HepG2 (cell line): ENCODE measurements around the gene NFIC. TPM values are rescaled to one million over a fixed set of nuclear protein-coding genes. Genes with fewer than 3 reads are reported as not detected.

ENCODE experiments used
- AGO2 ChIP-seq: fragments of 200-400 bp; formaldehyde crosslinking; optimal IDR thresholded peaks from 2 replicates; pipeline ENCODE3; 2017; ENCODE audit warnings: mild to moderate bottlenecking, low read depth, low read length, moderate library complexity
- HNRNPL ChIP-seq: fragments of 200-400 bp; formaldehyde crosslinking; IDR thresholded peaks from 2 replicates; pipeline ENCODE4 v1.6.1; 2017; ENCODE audit warnings: mild to moderate bottlenecking, low read depth, low read length
- HNRNPLL ChIP-seq: fragments of 200-400 bp; formaldehyde crosslinking; IDR thresholded peaks from 2 replicates; pipeline ENCODE4 v1.6.1; 2017; ENCODE audit warnings: mild to moderate bottlenecking, low read depth, low read length; ENCODE audit not compliant: poor library complexity, severe bottlenecking
- KDM6A ChIP-seq: IDR thresholded peaks from 2 replicates; pipeline ENCODE4 v1.6.1; 2016; ENCODE audit warnings: low read depth
- KLF13 ChIP-seq: sonication (generic); formaldehyde crosslinking; IDR thresholded peaks from 2 replicates; pipeline ENCODE4 v1.4.0; 2020; ENCODE audit warnings: mild to moderate bottlenecking, missing genetic modification reagents
- MEF2D ChIP-seq: sonication (generic); formaldehyde crosslinking; IDR thresholded peaks from 2 replicates; pipeline ENCODE4 v1.5.1; 2020; ENCODE audit warnings: mild to moderate bottlenecking, missing genetic modification reagents
- MIER3 ChIP-seq: IDR thresholded peaks from 2 replicates; pipeline ENCODE4 v1.6.1; 2016; ENCODE audit warnings: missing compliant biosample characterization, borderline replicate concordance
- RFX1 ChIP-seq: fragments of 450-650 bp; IDR thresholded peaks from 2 replicates; pipeline ENCODE4 v1.6.1; 2017
- TBX3 ChIP-seq: fragments of 450-650 bp; IDR thresholded peaks from 2 replicates; pipeline ENCODE4 v1.6.1; 2017; ENCODE audit warnings: antibody characterized with exemption, mild to moderate bottlenecking, inconsistent platforms, borderline replicate concordance
- ZNF460 ChIP-seq: sonication (generic); formaldehyde crosslinking; IDR thresholded peaks from 2 replicates; pipeline ENCODE4 v1.5.1; 2020; ENCODE audit warnings: missing genetic modification reagents, mild to moderate bottlenecking, borderline replicate concordance
- ZNF543 ChIP-seq: sonication (generic); formaldehyde crosslinking; IDR thresholded peaks from 2 replicates; pipeline ENCODE4 v1.4.0; 2020; ENCODE audit warnings: mild to moderate bottlenecking, missing genetic modification reagents
- ZNF724P ChIP-seq: sonication (generic); formaldehyde crosslinking; IDR thresholded peaks from 2 replicates; pipeline ENCODE4 v1.8.0; 2022; ENCODE audit warnings: missing genetic modification reagents, borderline replicate concordance
- polyA plus RNA-seq, 8 experiments: library from polyadenylated mRNA; depleted of rRNA in 3 of 8; stranded (reverse) in 7 of 8; unstranded in 1 of 8; fragments of >200 nt; fragmentation: Illumina TruSeq in 4 of 8; extraction: Trizol in 4 of 8; gene quantifications; 2 replicates each; pipeline versions ENCODE4 v1.2.1 to v1.2.3, GENCODE V29; 2011 to 2016; ENCODE audit warnings: low read depth in 4 of 8, missing spikeins in 1 of 8, mixed read lengths in 1 of 8; ENCODE audit not compliant: insufficient read depth in 1 of 8
- total RNA-seq, 5 experiments: library from RNA; depleted of rRNA; stranded (reverse); fragments of >200 nt; fragmentation: Illumina TruSeq; extraction: Trizol; gene quantifications; 2 replicates each; pipeline ENCODE4 v1.2.3, GENCODE V29; 2016; ENCODE audit warnings: low read depth in 1 of 5
- TF ChIP-seq, protein P1 (sequence below): sonication (generic); formaldehyde crosslinking; IDR thresholded peaks from 2 replicates; pipeline ENCODE4 v1.5.0; 2020; ENCODE audit warnings: missing genetic modification reagents
- TF ChIP-seq, protein P2 (sequence below): sonication (generic); formaldehyde crosslinking; IDR thresholded peaks from 2 replicates; pipeline ENCODE4 v1.9.0; 2021; ENCODE audit warnings: missing genetic modification reagents, borderline replicate concordance

NFIC gene
- total and polyA plus RNA-seq, 2 of the 13 experiments (the other 11 are each of a cell fraction or from before 2014, with no cell fraction given): 1.3 to 2.5 TPM

DNA sequence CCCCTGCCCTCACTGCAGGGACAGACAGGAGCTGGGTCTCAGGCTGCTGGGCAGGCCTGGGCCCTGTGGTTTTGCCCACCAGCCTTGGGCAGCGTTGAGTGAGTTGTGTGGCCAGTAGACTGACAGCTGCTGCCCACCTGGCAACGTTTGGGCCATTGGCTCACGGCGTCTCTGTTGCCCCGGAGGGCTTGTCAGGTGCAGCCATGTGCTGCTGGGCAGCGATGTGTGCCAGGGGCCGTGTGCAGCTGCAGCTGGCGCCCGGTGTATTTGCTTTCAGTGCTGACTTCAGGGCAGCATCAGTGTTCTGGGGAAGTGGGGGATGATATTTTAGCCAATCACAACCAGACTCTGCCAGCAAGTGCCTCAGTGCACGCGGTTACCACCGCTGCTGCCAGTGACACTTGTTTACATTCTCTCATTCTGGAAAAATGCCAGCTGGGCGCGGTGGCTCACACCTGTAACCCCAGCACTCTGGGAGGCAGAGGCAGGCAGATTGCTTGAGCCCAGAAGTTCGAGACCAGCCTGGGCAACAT, 150.4 kb downstream of the NFIC start (continued):
- TF ChIP-seq, protein P1, sequence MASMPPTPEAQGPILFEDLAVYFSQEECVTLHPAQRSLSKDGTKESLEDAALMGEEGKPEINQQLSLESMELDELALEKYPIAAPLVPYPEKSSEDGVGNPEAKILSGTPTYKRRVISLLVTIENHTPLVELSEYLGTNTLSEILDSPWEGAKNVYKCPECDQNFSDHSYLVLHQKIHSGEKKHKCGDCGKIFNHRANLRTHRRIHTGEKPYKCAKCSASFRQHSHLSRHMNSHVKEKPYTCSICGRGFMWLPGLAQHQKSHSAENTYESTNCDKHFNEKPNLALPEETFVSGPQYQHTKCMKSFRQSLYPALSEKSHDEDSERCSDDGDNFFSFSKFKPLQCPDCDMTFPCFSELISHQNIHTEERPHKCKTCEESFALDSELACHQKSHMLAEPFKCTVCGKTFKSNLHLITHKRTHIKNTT: no peak
- TF ChIP-seq ZNF724P: no peak
- TF ChIP-seq ZNF460: peak; percentile 81
- TF ChIP-seq HNRNPLL: no peak
- TF ChIP-seq RFX1: no peak
- TF ChIP-seq KDM6A (CRISPR knock-in tag): no peak
- TF ChIP-seq AGO2: peak; percentile 67
- no peak for TF ChIP-seq KLF13 (CRISPR knock-in tag)
- TF ChIP-seq MEF2D (CRISPR knock-in tag): no peak
- no peak for TF ChIP-seq TBX3
- TF ChIP-seq HNRNPL: 0 out of 2 replicates have a peak, but pooled peaks have one; percentile 28
- TF ChIP-seq ZNF543 (CRISPR knock-in tag): no peak
- TF ChIP-seq, protein P2, sequence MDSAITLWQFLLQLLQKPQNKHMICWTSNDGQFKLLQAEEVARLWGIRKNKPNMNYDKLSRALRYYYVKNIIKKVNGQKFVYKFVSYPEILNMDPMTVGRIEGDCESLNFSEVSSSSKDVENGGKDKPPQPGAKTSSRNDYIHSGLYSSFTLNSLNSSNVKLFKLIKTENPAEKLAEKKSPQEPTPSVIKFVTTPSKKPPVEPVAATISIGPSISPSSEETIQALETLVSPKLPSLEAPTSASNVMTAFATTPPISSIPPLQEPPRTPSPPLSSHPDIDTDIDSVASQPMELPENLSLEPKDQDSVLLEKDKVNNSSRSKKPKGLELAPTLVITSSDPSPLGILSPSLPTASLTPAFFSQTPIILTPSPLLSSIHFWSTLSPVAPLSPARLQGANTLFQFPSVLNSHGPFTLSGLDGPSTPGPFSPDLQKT (CRISPR knock-in tag): no peak
- TF ChIP-seq MIER3 (CRISPR knock-in tag): no peak
- TF ChIP-seq, all 625 proteins: peak for 6
